Measurements from ENCODE around the gene TCF12. TPM values are rescaled to one million over a fixed set of nuclear protein-coding genes. Genes with fewer than 3 reads are reported as not detected.

The TCF12 gene
- total RNA-seq, 1 donor from 2014 or later: 106 TPM

DNA sequence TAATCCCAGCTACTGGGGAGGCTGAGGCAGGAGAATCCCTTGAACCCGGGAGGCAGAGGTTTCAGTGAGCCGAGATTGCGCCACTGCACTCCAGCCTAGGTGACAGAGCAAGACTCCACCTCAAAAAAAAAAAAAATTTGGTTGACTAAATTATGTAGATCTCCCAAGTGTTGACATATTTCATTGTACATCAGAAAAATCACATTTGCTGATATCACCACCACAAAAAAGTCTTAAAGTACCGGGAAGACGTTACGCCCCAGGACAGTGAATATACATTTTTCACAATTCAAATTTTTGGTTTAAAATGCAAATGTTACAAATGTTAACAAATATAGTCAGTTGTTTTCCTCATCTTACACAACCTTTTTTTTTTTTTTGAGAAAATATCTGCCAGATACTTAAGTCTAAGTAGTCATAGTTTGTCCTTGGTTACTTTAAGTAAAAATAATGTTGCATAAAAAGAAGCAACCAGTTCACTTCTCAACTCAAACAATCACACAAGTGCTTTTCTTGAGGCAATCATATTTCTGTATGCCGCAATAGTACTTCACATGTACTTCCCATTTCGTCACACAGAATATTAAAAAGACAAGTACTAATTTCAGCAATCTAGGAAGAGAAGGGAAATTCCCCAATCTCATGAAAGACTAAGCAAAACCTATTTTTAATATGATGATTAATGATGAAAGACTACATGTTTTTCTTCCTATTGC is 41.0 kb upstream of the TCF12 start:
- H3K27ac Mint-ChIP-seq (ENCODE audit: unreplicated experiment): no peak overlapping the region
- no peaks in the 10 kb centered on the region for H3K27me3 Mint-ChIP-seq (ENCODE audit: low read depth)
- no peak for DNase-seq (ENCODE audit: low spot score)
- no peaks in the 10 kb centered on the region for H3K9me3 Mint-ChIP-seq (ENCODE audit: low read depth)
- H3K4me3 Mint-ChIP-seq (ENCODE audit: unreplicated experiment): no peak overlapping the region
- H3K36me3 Mint-ChIP-seq (ENCODE audit: low read depth): peaks cover 1% of the 10 kb centered on the region
- TF ChIP-seq, protein P1, sequence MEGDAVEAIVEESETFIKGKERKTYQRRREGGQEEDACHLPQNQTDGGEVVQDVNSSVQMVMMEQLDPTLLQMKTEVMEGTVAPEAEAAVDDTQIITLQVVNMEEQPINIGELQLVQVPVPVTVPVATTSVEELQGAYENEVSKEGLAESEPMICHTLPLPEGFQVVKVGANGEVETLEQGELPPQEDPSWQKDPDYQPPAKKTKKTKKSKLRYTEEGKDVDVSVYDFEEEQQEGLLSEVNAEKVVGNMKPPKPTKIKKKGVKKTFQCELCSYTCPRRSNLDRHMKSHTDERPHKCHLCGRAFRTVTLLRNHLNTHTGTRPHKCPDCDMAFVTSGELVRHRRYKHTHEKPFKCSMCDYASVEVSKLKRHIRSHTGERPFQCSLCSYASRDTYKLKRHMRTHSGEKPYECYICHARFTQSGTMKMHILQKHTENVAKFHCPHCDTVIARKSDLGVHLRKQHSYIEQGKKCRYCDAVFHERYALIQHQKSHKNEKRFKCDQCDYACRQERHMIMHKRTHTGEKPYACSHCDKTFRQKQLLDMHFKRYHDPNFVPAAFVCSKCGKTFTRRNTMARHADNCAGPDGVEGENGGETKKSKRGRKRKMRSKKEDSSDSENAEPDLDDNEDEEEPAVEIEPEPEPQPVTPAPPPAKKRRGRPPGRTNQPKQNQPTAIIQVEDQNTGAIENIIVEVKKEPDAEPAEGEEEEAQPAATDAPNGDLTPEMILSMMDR (IDR thresholded peaks at IDR 0.05): no peak
- no peaks in the 10 kb centered on the region for H3K4me1 Mint-ChIP-seq (ENCODE audit: low read depth)

DNA sequence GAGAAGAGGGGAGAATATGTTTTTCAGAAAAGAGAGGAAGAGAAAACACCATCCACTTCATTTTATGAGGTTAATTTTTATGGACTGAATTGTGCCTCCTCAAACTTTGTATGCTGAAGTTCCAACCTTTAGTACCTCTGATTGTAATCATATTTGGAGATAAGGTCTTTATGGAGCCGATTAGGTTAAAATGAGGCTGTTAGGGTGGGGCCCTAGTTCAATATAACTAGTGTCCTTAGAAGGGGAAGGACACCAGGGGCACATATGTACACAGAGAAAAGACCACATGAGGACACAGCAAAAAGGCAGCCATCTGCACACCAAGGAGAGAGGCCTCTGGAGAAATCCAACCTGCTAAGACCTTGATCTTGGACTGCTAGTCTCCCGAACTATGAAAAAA is 38.9 kb upstream of the TCF12 start:
- Mint-ChIP-seq H3K9me3 (ENCODE audit: low read depth) (no peaks in the 10 kb centered on the region), H3K36me3 (ENCODE audit: low read depth) (peaks cover 1% of the 10 kb centered on the region), H3K4me3 (ENCODE audit: unreplicated experiment) (no peak overlapping the region), H3K4me1 (ENCODE audit: low read depth) (no peaks in the 10 kb centered on the region), H3K27ac (ENCODE audit: unreplicated experiment) (no peak overlapping the region), H3K27me3 (ENCODE audit: low read depth) (no peaks in the 10 kb centered on the region)
- DNase-seq (ENCODE audit: low spot score): no peak
- TF ChIP-seq, protein P1 (IDR thresholded peaks at IDR 0.05): no peak

DNA sequence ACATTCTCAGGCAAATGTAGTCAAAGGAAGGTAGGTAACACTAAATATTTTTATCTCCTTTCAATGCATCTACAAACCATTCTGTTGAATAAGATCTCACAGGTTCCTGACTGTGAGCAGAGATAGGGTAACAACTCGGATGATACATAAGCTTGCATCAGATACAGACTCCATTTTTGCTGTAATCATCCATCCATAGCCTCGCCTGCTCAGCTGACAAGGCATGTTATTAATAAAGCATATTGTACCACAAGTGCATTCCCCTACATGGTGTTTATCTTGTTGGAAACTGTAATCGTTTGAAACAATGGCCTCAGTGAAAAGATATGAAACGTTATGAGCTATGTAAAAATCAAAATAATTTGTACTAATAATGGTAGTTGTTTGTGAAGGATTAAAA is 35.4 kb upstream of the TCF12 start:
- Mint-ChIP-seq H3K36me3 (ENCODE audit: low read depth) (peaks cover 1% of the 10 kb centered on the region), H3K27me3 (ENCODE audit: low read depth) (no peaks in the 10 kb centered on the region), H3K27ac (ENCODE audit: unreplicated experiment) (no peak overlapping the region), H3K4me3 (ENCODE audit: unreplicated experiment) (no peak overlapping the region), H3K9me3 (ENCODE audit: low read depth) (no peaks in the 10 kb centered on the region), H3K4me1 (ENCODE audit: low read depth) (peaks cover 16% of the 10 kb centered on the region)
- TF ChIP-seq, protein P1 (IDR thresholded peaks at IDR 0.05): no peak
- no peak for DNase-seq (ENCODE audit: low spot score)

DNA sequence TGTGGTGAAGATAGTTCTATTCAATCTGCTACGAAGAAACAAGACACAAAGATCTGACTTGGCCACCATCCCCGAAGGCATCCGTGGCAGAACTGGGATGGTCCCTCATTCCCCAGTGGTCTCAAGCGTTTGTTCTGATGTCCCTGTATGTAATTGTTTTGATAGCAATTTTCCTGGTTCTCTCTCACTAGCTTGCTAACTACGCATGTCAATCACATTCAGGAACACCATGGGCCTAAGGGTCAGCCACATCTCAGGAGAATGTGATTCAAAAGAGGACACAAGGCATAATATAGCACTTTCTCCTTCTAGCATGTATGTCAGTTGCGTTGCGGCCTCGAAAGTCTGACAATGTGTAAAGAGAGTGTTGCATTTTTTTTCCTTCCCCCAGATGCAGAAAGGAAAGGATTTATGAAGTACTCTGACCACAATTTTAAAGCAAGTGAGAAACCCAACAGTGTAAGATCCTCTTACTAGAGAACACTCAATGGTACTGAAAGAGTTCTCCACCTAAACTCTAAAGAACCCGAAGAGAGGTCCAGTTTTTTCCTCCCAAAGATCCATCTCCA is 32.0 kb upstream of the TCF12 start:
- peaks cover 17% of the 10 kb centered on the region for H3K4me1 Mint-ChIP-seq (ENCODE audit: low read depth)
- H3K4me3 Mint-ChIP-seq (ENCODE audit: unreplicated experiment): peak overlapping the region; percentile 87
- H3K36me3 Mint-ChIP-seq (ENCODE audit: low read depth): peaks cover 2% of the 10 kb centered on the region
- no peak for DNase-seq (ENCODE audit: low spot score)
- TF ChIP-seq, protein P1 (IDR thresholded peaks at IDR 0.05): no peak
- no peaks in the 10 kb centered on the region for H3K27me3 Mint-ChIP-seq (ENCODE audit: low read depth)
- H3K27ac Mint-ChIP-seq (ENCODE audit: unreplicated experiment): peak overlapping the region; percentile 96
- no peaks in the 10 kb centered on the region for H3K9me3 Mint-ChIP-seq (ENCODE audit: low read depth)

DNA sequence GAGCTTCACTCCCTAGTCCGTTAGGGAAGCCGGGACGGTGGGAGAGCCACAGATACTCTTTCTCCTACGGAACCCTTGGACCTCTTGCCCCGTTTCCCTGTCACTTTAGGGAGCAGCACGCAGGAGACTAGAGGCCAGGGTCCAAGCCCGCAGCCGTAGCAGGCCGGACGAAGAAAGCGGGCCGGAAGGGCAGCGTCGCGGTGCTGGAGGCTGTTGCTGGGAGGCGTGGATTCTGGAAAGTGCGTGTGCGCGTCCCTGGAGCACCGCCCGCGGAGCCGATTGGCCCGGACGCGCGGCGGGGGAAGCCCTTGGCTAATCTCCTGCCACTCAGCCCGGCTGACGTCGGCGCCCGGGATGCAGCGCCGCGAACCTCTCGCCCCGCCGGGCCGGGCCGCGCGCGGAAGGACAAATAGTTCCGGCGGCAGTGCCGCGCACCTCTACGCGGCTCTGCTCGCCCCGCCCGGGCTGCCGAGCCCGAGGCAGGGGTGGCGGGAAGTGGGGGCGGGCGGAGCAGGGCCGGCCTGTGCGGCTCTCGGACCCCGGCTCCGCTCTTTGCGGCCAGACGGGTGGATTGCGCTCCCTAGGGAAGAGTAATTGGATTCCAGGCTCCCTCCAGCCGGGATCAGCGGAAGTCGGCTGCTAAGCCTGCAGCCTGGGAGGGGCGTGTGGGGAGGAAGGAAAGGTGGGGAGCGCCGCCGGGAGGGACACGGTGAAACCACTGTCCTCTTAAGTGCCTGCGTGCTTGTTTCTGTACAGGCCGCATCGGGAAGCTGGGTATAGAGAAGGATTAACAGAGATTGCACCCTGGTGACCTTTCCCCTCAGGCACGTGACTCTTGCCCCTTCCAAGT is 31.3 kb upstream of the TCF12 start:
- DNase-seq (ENCODE audit: low spot score): peak; percentile 97
- Mint-ChIP-seq H3K36me3 (ENCODE audit: low read depth) (peaks cover 2% of the 10 kb centered on the region), H3K4me1 (ENCODE audit: low read depth) (peaks cover 17% of the 10 kb centered on the region), H3K4me3 (ENCODE audit: unreplicated experiment) (peak overlapping the region; percentile 87), H3K27ac (ENCODE audit: unreplicated experiment) (peak overlapping the region; percentile 96), H3K27me3 (ENCODE audit: low read depth) (no peaks in the 10 kb centered on the region), H3K9me3 (ENCODE audit: low read depth) (no peaks in the 10 kb centered on the region)
- TF ChIP-seq, protein P1 (IDR thresholded peaks at IDR 0.05): peak; percentile 56

Data from chondrocyte (in vitro differentiated cells).